Measurements from ENCODE around the gene DBR1.

GRCh38 chr3:138186803-138187295, 12.1 kb upstream of the DBR1 start:
- TF ChIP-seq RBM22 (optimal IDR thresholded peaks at IDR 0.05; ENCODE audit: low read length), result no peak
- no peak for TF ChIP-seq HHEX (CRISPR knock-in tag; IDR thresholded peaks at IDR 0.05)
